ENCODE results near the gene TRIM72.
"Not testable (repeated sequence)": the region's sequence is repeated elsewhere in the genome, so short reads cannot be mapped to it uniquely, and the experiment has no call there.

Gene TRIM72

GRCh38 chr16:31229501-31229900, 15.6 kb downstream of the TRIM72 start:
- FAIRE-seq = no peak
- TF ChIP-seq CTCF (IDR thresholded peaks at IDR 0.05; ENCODE audit: insufficient read depth, missing control alignments) = no peak
- no peak for DNase-seq (ENCODE audit: insufficient read length, low spot score)

- FAIRE-seq = no peak
- DNase-seq (ENCODE audit: insufficient read length, low spot score) = no peak
- no peak for TF ChIP-seq CTCF (IDR thresholded peaks at IDR 0.05; ENCODE audit: insufficient read depth, missing control alignments)
These were observed 24.1 kb downstream of the TRIM72 start for GRCh38 chr16:31238041-31238440.

GRCh38 chr16:31242206-31242605, 28.3 kb downstream of the TRIM72 start:
- DNase-seq (ENCODE audit: insufficient read length, low spot score) = no peak
- no peak for FAIRE-seq
- TF ChIP-seq CTCF (IDR thresholded peaks at IDR 0.05; ENCODE audit: insufficient read depth, missing control alignments) = no peak

GRCh38 chr16:31243734-31244670, 30.1 kb downstream of the TRIM72 start:
- TF ChIP-seq CTCF (IDR thresholded peaks at IDR 0.05; ENCODE audit: insufficient read depth, missing control alignments) = no peak
- no peak for DNase-seq (ENCODE audit: insufficient read length, low spot score)
- no peak for FAIRE-seq

- DNase-seq (ENCODE audit: insufficient read length, low spot score); FAIRE-seq: not testable (repeated sequence)
These were observed 31.7 kb downstream of the TRIM72 start for GRCh38 chr16:31245598-31245997.

- DNase-seq (ENCODE audit: insufficient read length, low spot score) (no peak), FAIRE-seq (no peak)
- no peak for TF ChIP-seq CTCF (IDR thresholded peaks at IDR 0.05; ENCODE audit: insufficient read depth, missing control alignments)
These were observed 32.4 kb downstream of the TRIM72 start for GRCh38 chr16:31246296-31246695.

GRCh38 chr16:31248344-31248743, 34.4 kb downstream of the TRIM72 start:
- no peak for DNase-seq (ENCODE audit: insufficient read length, low spot score)
- no peak for TF ChIP-seq CTCF (IDR thresholded peaks at IDR 0.05; ENCODE audit: insufficient read depth, missing control alignments)
- FAIRE-seq = no peak
